Measurements from ENCODE around the gene KIAA0930. TPM values are rescaled to one million over a fixed set of nuclear protein-coding genes. Genes with fewer than 3 reads are reported as not detected.

The KIAA0930 gene
- total RNA-seq, 4 donors from 2014 or later, result 9.4 to 31.8 (median 19.6) TPM

GRCh38 chr22:45221201-45221600 lies 19.5 kb downstream of the KIAA0930 start:
- intact Hi-C loops (cut with DNase I; ENCODE audit: low total_unique reads), result no loop called here
- H3K27me3 ChIP-seq, result no peaks in the 10 kb centered on the region
- TF ChIP-seq POLR2A (IDR thresholded peaks at IDR 0.05) (no peak), CTCF (IDR thresholded peaks at IDR 0.05) (no peak)
- DNase-seq, result no peak
- no peaks in the 10 kb centered on the region for H3K9me3 ChIP-seq
- no peaks in the 10 kb centered on the region for H3K36me3 ChIP-seq
- H3K27ac ChIP-seq, result no peak overlapping the region
- no peak overlapping the region for H3K4me3 ChIP-seq
- H3K4me1 ChIP-seq, result no peaks in the 10 kb centered on the region

GRCh38 chr22:45218976-45219375 lies 21.7 kb downstream of the KIAA0930 start:
- H3K4me1 ChIP-seq, result no peaks in the 10 kb centered on the region
- no peaks in the 10 kb centered on the region for H3K36me3 ChIP-seq
- no peak for DNase-seq
- TF ChIP-seq POLR2A (IDR thresholded peaks at IDR 0.05) (no peak), CTCF (IDR thresholded peaks at IDR 0.05) (no peak)
- H3K27me3 ChIP-seq, result no peaks in the 10 kb centered on the region
- no peaks in the 10 kb centered on the region for H3K9me3 ChIP-seq
- H3K27ac ChIP-seq, result no peak overlapping the region
- intact Hi-C loops (cut with DNase I; ENCODE audit: low total_unique reads), result no loop called here
- no peak overlapping the region for H3K4me3 ChIP-seq

GRCh38 chr22:45217806-45218205 lies 22.9 kb downstream of the KIAA0930 start:
- no peaks in the 10 kb centered on the region for H3K27me3 ChIP-seq
- H3K36me3 ChIP-seq, result no peaks in the 10 kb centered on the region
- no peak for TF ChIP-seq CTCF (IDR thresholded peaks at IDR 0.05)
- TF ChIP-seq POLR2A (IDR thresholded peaks at IDR 0.05), result no peak
- H3K4me3 ChIP-seq, result no peak overlapping the region
- no peak for DNase-seq
- H3K27ac ChIP-seq, result no peak overlapping the region
- no peaks in the 10 kb centered on the region for H3K4me1 ChIP-seq
- no peaks in the 10 kb centered on the region for H3K9me3 ChIP-seq
- intact Hi-C loops (cut with DNase I; ENCODE audit: low total_unique reads), result no loop called here

GRCh38 chr22:45217345-45217744 lies 23.3 kb downstream of the KIAA0930 start:
- intact Hi-C loops (cut with DNase I; ENCODE audit: low total_unique reads), result no loop called here
- Histone ChIP-seq H3K27me3 (no peaks in the 10 kb centered on the region), H3K27ac (no peak overlapping the region), H3K36me3 (no peaks in the 10 kb centered on the region), H3K4me1 (no peaks in the 10 kb centered on the region), H3K9me3 (no peaks in the 10 kb centered on the region), H3K4me3 (no peak overlapping the region)
- TF ChIP-seq CTCF (IDR thresholded peaks at IDR 0.05) (no peak), POLR2A (IDR thresholded peaks at IDR 0.05) (no peak)
- no peak for DNase-seq

- intact Hi-C loops (cut with DNase I; ENCODE audit: low total_unique reads), result no loop called here
- TF ChIP-seq CTCF (IDR thresholded peaks at IDR 0.05) (no peak), POLR2A (IDR thresholded peaks at IDR 0.05) (no peak)
- Histone ChIP-seq H3K36me3 (no peaks in the 10 kb centered on the region), H3K9me3 (no peaks in the 10 kb centered on the region), H3K27me3 (no peaks in the 10 kb centered on the region), H3K4me3 (no peak overlapping the region), H3K27ac (no peak overlapping the region), H3K4me1 (peaks cover 0 to 8% of the 10 kb centered on the region in 2 donors)
- DNase-seq, result no peak
Observed at GRCh38 chr22:45216133-45217003, 24.3 kb downstream of the KIAA0930 start.

Measured in uterus (tissue), 4 donors.